Hematopoietic multipotent progenitor cell treated with erythropoietin and hydrocortisone succinate and interleukin-3 and kit ligand, for 8 days (in vitro differentiated cells): ENCODE data around the gene CDH13.

Experiments used
- DNase-seq: peaks from one replicate; pipeline ENCODE4 v3.0.0-alpha.2; 2015

Gene CDH13

GRCh38 chr16:83136419-83136818 lies 509.6 kb downstream of the CDH13 start:
- no peak for DNase-seq

DNA sequence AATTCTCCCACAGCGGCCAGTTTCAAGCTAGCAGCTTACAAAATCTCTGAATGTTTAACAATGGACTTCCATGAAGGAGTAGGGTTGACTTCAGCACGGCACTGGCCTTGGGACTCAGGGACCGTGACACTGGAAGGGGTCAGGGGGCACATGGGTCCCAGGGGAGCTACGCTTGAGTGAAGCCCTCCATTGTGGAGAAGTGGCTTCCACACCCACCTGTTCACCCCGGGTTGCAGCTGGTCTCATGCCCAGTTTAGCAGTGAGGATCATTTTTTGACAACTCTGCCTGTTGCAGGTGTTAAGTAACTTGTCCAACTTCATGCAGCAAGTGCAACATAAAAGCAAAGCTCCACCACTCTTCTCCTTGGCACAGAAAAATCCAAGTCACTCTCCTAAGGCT lies 510.2 kb downstream of the CDH13 start:
- DNase-seq: no peak

- DNase-seq: peak; percentile 51
Measured at GRCh38 chr16:83137326-83137781, 510.6 kb downstream of the CDH13 start.

GRCh38 chr16:83137894-83138293 lies 511.1 kb downstream of the CDH13 start:
- DNase-seq: no peak

- DNase-seq: no peak
Measured at GRCh38 chr16:83138512-83138911, 511.7 kb downstream of the CDH13 start.

GRCh38 chr16:83138976-83139690 lies 512.4 kb downstream of the CDH13 start:
- no peak for DNase-seq

GRCh38 chr16:83143788-83144187 lies 517.0 kb downstream of the CDH13 start:
- no peak for DNase-seq

DNA sequence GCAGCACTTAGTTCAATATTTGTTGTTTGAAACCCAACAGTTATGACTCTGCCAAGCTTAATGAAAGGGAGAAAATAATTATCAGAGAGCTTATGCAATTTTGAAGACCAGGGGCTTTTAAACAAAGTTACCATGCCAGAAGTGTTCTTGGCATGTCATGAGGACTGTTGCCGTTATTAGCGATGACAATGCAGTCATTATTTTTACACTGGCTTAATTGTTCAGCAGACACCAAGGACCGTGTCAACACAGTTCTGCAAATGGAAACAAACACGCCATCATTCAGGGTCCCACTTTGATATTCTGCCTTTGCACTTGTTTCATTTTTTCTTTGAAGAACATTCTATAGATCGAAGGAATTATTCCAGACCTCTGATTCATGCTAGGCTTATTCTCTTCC lies 518.5 kb downstream of the CDH13 start:
- DNase-seq: no peak

DNA sequence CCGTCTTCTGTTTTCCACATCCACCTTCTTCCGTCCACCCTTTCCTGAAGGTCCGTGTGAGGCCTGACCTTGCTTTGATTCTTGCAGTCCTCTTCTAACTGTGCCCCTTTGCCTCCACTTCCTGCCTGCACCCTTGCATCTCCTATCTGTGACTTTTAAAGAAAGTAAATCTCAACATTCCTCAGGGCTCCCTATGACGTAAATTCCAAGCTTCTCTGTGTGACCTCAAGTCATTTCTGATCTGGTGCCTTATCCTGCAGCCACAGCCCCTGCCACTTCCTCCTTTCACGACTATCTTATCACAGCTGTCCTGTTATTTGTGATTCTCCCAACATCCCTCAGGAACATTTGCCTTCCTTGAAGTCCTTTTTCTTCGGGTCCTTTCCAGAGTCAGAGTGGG lies 520.5 kb downstream of the CDH13 start:
- no peak for DNase-seq

- DNase-seq: no peak
Measured at GRCh38 chr16:83158320-83158957, 531.7 kb downstream of the CDH13 start.

- DNase-seq: no peak
Measured at GRCh38 chr16:83159049-83159448, 532.3 kb downstream of the CDH13 start.

GRCh38 chr16:83160287-83161020 lies 533.7 kb downstream of the CDH13 start:
- DNase-seq: no peak

DNA sequence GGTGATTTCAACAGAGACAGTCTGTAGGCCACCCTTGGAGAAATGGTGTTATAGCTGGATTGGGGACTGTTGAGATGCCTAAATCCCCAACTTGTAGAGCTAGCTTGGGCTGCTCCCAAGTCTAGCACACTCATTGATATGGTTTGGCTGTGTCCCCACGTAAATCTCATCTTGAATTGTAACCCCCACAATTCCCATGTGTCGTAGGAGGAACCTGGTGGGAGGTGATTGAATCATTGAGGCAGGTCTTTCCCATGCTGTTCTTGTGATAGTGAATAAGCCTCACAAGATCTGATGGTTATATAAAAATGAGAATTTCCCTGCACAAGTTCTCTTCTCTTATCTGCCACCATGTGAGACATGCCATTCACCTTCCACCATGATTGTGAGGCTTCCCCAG lies 536.0 kb downstream of the CDH13 start:
- no peak for DNase-seq

DNA sequence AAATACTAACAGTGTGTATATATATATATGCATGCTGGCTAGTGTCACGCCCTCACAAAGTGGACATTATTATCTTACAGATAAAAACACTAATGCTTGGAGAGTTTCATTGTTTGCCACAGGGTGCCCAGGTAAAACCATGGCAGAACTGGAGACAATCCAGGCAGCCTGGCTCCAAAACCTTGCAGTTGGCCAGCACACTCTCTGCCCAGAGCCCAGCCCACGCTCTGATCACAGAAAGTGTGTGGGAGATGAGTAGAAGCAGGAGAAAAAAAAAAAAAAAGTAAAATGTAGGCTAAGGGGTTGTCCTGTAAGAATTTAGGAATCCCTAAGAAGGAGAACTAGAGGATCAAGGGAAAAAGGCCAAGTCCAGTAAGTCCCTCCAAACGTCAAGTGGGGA lies 538.0 kb downstream of the CDH13 start:
- no peak for DNase-seq

DNA sequence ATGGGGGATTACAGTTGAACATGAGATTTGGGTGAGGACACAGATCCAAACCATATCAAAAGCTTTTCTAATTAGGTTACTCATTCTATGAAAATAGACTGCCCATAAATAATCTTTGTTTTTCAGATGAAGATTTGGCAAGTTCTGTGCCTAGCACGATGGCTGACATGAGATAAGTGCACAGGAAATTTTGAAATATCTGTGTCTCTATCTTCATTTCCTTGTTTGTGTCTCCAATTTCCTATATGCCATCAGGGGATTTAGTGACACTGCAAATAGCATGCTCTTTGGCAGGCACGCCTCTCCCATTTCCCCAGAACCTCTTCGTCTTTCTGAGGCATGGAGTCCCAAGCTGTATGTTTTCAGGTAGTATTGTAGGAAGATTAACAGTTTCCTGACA lies 544.6 kb downstream of the CDH13 start:
- no peak for DNase-seq

DNA sequence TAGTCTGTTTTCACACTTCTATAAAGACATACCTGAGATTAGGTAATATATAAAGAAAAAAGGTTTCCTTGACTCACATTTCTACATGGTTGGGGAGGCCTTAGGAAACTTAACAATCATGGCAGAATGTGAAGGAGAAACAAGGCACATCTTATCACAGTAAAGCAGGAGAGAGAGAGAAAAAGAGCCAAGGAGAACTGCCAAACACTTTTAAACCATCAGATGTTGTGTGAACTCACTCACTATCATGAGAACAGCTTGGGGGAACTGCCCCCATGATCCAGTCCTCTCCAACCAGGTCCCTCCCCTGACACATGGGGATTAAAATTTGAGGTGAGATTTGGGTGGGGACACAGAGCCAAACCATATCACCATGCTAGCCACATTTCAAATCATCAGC lies 547.9 kb downstream of the CDH13 start:
- no peak for DNase-seq

DNA sequence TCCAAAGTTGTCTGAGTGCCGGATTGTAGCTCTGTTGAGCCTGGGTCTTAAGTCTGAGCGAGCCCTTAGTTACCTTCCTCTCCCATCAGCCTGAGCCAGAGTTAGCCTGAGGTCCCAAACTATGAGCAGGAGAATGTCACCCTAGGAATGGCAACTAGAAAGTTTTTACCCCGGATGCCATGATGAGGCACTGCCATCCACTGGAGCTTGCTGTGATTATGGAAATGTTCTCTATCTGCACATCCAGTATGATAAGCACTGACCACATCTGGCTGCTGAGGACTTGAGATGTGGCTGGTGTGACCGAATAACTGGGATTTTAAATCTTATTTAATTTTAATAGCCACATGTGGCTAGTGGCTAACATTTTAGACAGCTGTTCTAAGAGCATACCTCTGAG lies 550.0 kb downstream of the CDH13 start:
- no peak for DNase-seq

- no peak for DNase-seq
Measured at GRCh38 chr16:83185902-83186301, 559.1 kb downstream of the CDH13 start.

DNA sequence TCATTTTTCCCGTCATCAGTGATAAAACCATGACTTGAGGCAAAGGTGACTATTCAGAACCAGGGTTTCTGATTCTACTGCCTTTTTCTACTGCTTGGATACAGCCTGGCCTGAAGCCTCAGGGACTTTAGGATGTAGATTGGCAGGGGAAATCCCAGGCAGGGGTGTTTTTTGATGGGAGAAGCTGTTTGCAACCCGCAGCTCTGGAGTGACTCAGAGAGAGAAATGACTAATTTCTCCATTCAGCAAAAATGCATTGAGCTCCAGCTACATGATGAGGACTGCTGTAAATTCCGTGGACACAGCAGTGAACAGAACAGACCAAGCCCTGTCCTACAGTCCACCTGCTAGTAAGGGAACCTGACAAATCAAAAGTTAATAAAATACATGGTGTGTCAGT lies 560.6 kb downstream of the CDH13 start:
- no peak for DNase-seq

- DNase-seq: no peak
Measured at GRCh38 chr16:83196796-83197195, 570.0 kb downstream of the CDH13 start.

DNA sequence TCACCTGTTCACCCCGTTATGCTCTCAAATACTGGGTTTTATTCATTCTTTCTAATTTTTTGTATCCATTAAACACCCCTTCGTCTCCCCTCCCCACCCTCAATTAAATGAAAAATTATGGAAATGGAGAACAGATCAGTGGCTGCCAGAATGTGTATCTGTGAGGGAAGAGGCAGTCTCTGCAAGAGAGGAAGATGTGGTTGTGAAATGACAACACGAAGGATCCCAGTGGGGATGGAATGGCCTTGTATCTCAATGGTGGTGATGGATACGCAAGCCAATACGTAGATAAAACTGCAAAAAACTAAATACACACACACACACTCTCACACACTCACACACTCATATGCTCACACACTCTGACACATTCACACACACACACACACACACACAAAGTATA lies 570.7 kb downstream of the CDH13 start:
- no peak for DNase-seq

DNA sequence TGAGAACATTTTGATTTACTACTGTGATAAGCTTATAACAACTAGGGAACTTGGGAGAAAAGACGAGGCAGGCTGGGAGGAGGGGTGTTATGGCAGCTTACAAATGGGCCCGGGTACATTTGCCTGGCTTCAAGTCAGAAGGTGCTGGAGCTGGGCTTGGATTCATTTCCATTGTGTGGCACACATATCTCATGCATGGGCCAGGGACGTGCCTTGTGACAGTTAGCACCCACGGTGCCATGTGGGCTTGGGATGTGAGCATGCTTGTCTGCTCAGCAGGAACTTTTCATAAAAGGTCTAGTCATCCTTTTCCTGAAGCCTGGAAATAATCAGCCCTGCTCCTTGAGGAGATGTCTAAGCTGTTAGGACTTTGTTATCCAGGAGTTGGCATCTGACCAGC lies 572.2 kb downstream of the CDH13 start:
- DNase-seq: no peak

DNA sequence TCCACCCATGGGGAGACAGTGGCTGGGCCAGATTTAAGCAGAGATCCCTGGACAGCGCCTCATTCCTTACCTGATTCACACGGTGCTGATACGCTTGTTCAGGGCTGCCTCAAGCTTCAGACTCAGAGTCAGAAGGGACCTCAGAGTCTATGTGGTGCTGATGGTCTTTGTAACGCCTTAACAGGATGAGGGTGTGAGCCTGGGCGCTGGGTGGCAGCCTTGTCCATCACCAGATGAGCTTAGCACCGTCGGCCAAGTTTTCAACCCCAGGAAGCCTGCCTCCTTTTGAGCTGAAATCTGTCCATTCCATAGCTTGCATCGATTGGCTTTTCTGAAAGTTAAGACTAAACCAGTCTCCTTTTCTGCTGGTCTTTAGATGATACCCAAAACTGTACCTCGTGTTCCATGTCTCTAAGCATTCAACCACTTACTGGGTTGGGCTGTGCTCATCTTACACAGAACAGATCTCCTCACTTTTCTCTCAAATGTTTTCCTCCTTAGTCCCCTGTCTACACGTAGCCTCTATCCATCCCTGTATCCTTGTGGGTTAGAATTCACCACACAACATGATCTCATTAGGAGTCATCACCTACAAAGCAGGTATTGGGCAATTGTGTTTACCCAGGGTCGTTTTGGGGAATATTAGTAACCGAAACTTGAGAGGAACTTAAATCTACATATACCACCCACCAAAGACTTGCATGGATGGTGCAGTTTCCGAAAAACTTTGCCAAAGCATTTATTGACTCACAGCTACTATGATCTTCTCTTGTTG lies 573.4 kb downstream of the CDH13 start:
- no peak for DNase-seq
